Tibial artery (tissue), 4 donors: ENCODE measurements around the gene AQP2.

ENCODE experiments used
- DNase-seq, 2 donors: peaks; one replicate each; pipeline ENCODE4 v3.0.0-alpha.2; 2019
- H3K27ac ChIP-seq, 2 donors: fragments of 200-600 bp; sonication (generic) in 1 of 2; 1 replicate in 1 of 2; 2 replicates in 1 of 2; pipeline ENCODE4 v1.5.1; 2018 to 2019; ENCODE audit warnings: mild to moderate bottlenecking in 1 of 2
- H3K27me3 ChIP-seq, 2 donors: fragments of 200-600 bp; sonication (generic) in 1 of 2; one replicate each; pipeline versions ENCODE4 v1.5.1 to v1.6.0; 2016 to 2019
- H3K36me3 ChIP-seq, 3 donors: fragments of 200-600 bp; sonication (generic) in 2 of 3; one replicate each; pipeline ENCODE4 v1.5.1; 2016 to 2019; ENCODE audit warnings: mild to moderate bottlenecking in 2 of 3
- H3K4me1 ChIP-seq, 4 donors: fragments of 200-600 bp; sonication (generic) in 2 of 4; 1 replicate in 3 of 4; 2 replicates in 1 of 4; pipeline ENCODE4 v1.5.1; 2016 to 2019
- H3K4me3 ChIP-seq, 2 donors: fragments of 200-600 bp; sonication (generic) in 1 of 2; 1 replicate in 1 of 2; 2 replicates in 1 of 2; pipeline ENCODE4 v1.5.1; 2018 to 2019; ENCODE audit warnings: mild to moderate bottlenecking in 2 of 2
- H3K9me3 ChIP-seq, 3 donors: fragments of 200-600 bp; sonication (generic) in 1 of 3; one replicate each; pipeline ENCODE4 v1.5.1; 2016 to 2019
- intact Hi-C: fragments of 100-400 bp; cut with DNase I; formaldehyde crosslinking; loops from one replicate; pipeline ENCODE4 v1.15.0; 2023; ENCODE audit warnings: low total_unique reads
- TF ChIP-seq, protein P1 (sequence below), 2 experiments: fragments of 200-600 bp in 1 of 2; fragments of 450-650 bp in 1 of 2; IDR thresholded peaks; one replicate each; pipeline ENCODE4 v1.5.1; 2017 to 2019; ENCODE audit warnings: antibody characterized with exemption in 2 of 2, mild to moderate bottlenecking in 1 of 2, moderate library complexity in 1 of 2

AQP2 gene

DNA sequence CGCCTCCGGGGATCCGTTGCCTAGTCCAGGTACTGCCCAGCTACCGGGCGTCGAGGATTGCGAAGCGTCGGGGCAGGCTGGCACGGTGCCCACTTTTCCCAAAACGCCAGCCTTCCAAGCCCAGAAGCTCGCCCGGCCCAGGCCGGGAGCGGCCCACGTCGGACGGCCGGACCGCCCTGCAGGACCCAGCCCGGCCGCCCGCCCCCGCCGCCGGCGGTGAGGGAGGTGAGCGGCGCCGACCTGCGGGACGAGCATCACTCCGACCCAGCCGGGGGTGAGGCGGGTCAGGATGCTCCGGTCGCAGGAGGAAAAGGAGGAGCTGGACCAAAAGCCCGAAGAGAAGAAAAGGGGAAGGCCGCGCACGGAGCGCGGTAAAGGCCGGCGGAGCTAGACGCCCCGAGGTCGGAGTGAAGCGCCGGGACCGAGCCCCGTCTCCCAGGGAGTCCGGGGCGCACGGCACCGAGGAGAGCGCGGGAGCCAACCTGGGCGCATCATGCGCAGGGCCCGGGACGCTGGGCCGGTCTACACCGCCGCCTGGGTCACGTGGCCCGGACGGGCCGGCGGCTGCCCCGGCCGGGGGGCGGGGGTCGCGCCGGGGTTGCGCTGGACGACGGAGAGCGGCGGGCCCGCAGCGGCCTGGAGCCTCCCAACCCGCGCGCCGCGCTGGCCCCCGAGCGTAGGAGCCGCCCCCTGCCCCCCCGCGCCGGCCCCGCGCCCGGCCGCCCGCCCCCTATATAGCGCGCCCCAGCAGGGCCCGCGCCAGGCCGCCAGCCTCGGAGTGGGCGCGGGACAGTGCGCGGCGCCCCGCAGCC lies 10.8 kb downstream of the AQP2 start, which contains the start of gene AQP5:
AQP5 (plus strand) TSS at position 762 of the 812 bp plus-strand sequence. CDS start 146 bp downstream, outside the sequence.
- TF ChIP-seq, protein P1, sequence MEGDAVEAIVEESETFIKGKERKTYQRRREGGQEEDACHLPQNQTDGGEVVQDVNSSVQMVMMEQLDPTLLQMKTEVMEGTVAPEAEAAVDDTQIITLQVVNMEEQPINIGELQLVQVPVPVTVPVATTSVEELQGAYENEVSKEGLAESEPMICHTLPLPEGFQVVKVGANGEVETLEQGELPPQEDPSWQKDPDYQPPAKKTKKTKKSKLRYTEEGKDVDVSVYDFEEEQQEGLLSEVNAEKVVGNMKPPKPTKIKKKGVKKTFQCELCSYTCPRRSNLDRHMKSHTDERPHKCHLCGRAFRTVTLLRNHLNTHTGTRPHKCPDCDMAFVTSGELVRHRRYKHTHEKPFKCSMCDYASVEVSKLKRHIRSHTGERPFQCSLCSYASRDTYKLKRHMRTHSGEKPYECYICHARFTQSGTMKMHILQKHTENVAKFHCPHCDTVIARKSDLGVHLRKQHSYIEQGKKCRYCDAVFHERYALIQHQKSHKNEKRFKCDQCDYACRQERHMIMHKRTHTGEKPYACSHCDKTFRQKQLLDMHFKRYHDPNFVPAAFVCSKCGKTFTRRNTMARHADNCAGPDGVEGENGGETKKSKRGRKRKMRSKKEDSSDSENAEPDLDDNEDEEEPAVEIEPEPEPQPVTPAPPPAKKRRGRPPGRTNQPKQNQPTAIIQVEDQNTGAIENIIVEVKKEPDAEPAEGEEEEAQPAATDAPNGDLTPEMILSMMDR (IDR thresholded peaks at IDR 0.05): no peak
- Histone ChIP-seq H3K9me3 (no peaks in the 10 kb centered on the region), H3K4me1 (peaks cover 0 to 33% (median 14%) of the 10 kb centered on the region in 4 donors), H3K27me3 (peaks cover 0 to 76% of the 10 kb centered on the region in 2 donors), H3K27ac (no peak within 1 kb of the TSS), H3K36me3 (no peaks in the 10 kb centered on the region), H3K4me3 (peak within 1 kb of the TSS; percentile 0 to 48)
- intact Hi-C loops: no loop called here
- DNase-seq: no peak

DNA sequence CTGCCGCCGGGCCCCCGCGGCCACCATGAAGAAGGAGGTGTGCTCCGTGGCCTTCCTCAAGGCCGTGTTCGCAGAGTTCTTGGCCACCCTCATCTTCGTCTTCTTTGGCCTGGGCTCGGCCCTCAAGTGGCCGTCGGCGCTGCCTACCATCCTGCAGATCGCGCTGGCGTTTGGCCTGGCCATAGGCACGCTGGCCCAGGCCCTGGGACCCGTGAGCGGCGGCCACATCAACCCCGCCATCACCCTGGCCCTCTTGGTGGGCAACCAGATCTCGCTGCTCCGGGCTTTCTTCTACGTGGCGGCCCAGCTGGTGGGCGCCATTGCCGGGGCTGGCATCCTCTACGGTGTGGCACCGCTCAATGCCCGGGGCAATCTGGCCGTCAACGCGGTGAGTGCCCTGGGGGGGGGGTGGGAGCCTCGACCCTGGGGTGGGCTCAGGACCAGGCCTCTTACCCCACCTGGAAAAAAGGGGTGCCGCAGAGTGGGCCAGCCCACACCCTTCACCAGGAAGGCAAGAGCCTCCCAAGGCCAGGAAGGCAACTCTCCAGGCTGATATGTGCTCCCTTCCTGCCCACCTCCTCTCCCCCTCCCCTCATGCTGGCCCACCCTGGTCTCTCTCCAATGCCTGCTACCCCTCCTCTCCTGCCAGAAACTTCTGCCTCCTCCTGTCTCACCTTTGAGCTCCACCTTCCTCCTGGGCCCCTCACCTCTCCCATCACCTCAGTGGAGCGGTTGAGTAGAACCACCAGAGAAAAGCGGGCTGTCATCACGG lies 11.6 kb downstream of the AQP2 start:
- intact Hi-C loops: no loop called here

DNA sequence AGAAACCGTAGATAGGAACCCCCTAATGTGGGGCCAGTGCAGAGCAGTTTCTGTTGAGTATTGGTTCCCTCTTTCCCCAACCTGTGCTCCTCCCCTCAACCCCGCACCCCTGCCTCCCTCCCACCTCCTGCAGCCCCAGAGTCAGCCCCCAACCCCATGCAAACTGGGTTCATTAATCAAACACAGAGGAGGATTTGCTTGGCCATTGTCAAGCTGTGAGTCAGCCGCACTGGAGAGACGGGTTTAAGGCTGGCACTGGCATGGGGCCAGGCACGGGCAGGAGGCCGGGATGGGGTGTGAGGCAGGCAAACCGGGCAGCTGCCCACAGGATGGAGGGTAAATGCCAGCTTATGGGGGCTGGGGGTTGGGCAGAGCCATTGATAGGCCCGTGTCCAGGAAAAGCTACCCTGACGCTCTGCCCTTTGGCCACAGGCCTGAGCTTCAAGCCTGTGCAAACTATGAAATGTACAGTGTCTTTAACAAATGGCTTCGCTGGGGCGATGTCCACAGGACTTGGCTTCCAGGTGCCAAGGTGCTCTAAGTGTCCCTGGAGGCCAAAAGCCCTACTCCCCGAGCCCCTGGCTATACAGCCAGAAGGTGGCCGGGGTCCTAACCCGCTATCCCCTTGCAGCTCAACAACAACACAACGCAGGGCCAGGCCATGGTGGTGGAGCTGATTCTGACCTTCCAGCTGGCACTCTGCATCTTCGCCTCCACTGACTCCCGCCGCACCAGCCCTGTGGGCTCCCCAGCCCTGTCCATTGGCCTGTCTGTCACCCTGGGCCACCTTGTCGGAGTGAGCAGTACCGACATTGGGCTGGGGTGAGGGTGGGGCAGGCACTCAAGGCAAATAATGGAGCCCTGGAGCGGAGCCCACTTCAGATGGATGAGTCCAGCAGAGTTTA lies 12.6 kb downstream of the AQP2 start:
- H3K27ac ChIP-seq: no peak overlapping the region
- DNase-seq: peak in 1 of 2 donors; percentile 74
- H3K4me3 ChIP-seq: no peak overlapping the region
- no peaks in the 10 kb centered on the region for H3K9me3 ChIP-seq
- TF ChIP-seq, protein P1 (IDR thresholded peaks at IDR 0.05): no peak
- intact Hi-C loops: no loop called here
- peaks cover 0 to 76% of the 10 kb centered on the region in 2 donors for H3K27me3 ChIP-seq
- no peaks in the 10 kb centered on the region for H3K36me3 ChIP-seq
- H3K4me1 ChIP-seq: peaks cover 0 to 47% (median 24%) of the 10 kb centered on the region in 4 donors

More for the DNA sequence above, 11.6 kb downstream of the AQP2 start:
- Histone ChIP-seq H3K9me3 (no peaks in the 10 kb centered on the region), H3K27ac (no peak overlapping the region), H3K36me3 (no peaks in the 10 kb centered on the region), H3K4me3 (no peak overlapping the region), H3K27me3 (peaks cover 0 to 76% of the 10 kb centered on the region in 2 donors), H3K4me1 (peaks cover 0 to 40% (median 18%) of the 10 kb centered on the region in 4 donors)
- TF ChIP-seq, protein P1 (IDR thresholded peaks at IDR 0.05): no peak
- no peak for DNase-seq

DNA sequence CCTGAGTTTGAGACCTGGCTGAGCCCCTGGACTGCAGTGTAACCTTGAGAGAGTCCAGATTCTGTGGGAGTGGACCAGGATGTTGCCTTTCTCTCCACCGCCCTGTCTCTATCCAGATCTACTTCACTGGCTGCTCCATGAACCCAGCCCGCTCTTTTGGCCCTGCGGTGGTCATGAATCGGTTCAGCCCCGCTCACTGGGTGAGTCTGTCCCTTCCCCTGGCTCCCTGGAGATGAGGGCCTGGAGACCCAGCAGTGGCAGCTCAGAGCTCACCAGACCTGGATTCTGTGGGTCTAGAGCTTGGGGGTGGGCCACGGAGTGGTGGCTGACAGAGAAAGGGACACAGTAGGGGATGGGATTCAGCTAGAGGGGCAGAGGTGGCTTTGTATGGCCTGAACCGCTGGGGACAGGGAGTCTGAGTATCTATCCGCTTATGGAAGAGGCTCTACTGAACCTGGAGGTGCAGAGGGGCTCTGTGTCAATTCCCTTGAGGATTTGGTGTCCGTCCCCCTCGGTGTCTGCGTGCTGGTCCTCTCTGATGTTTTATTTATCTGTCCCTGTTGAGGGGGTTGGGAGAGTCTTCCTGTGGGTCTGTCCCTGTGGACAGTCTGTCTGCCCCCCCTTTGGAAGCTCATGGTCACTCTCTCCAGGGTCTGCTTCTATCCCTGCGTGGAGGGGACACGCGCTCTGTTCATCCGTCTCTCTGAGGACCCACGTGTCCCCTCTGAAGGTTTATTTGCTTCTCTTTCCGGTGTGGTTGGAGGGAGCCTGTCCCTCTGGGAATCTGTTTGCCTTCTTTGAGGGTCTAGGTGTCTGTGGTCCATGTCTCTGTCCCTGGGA lies 13.7 kb downstream of the AQP2 start:
- Histone ChIP-seq H3K9me3 (no peaks in the 10 kb centered on the region), H3K36me3 (no peaks in the 10 kb centered on the region), H3K4me1 (peaks cover 0 to 47% (median 24%) of the 10 kb centered on the region in 4 donors), H3K4me3 (no peak overlapping the region), H3K27me3 (peaks cover 0 to 76% of the 10 kb centered on the region in 2 donors), H3K27ac (no peak overlapping the region)
- DNase-seq: no peak
- TF ChIP-seq, protein P1 (IDR thresholded peaks at IDR 0.05): no peak
- intact Hi-C loops: no loop called here
